Fibroblast of skin of left biceps (primary cell): Measurements from ENCODE around the gene MRGPRD.
"Not testable (repeated sequence)": the region's sequence is repeated elsewhere in the genome, so short reads cannot be mapped to it uniquely, and the experiment has no call there.

Source experiments
- DNase-seq, 2 experiments: peaks; one replicate each; pipeline ENCODE4 v3.0.0-alpha.2; 2013; ENCODE audit warnings: low read depth in 2 of 2

Gene MRGPRD

GRCh38 chr11:68994161-68994893 lies 13.5 kb upstream of the MRGPRD start:
- DNase-seq: no peak

DNA sequence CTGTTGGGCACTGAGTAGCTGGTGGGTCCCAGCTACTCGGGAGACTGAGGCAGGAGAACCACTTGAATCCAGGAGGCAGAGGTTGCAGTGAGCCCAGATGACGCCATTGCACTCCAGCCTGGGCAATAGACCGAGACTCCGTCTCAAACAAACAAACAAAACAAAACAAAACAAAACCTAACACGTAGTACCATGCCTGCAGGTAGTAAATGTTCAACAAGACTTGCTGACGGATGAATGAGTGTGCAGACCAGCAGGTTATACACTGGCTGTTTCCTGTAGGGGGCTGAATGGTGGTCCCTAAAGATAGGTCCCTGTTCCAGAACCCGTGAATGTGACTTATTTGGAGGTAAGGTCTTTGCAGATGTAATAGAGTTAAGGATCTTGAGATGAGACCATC lies 12.8 kb upstream of the MRGPRD start:
- DNase-seq: no peak

GRCh38 chr11:68992743-68993255 lies 12.0 kb upstream of the MRGPRD start:
- no peak for DNase-seq

DNA sequence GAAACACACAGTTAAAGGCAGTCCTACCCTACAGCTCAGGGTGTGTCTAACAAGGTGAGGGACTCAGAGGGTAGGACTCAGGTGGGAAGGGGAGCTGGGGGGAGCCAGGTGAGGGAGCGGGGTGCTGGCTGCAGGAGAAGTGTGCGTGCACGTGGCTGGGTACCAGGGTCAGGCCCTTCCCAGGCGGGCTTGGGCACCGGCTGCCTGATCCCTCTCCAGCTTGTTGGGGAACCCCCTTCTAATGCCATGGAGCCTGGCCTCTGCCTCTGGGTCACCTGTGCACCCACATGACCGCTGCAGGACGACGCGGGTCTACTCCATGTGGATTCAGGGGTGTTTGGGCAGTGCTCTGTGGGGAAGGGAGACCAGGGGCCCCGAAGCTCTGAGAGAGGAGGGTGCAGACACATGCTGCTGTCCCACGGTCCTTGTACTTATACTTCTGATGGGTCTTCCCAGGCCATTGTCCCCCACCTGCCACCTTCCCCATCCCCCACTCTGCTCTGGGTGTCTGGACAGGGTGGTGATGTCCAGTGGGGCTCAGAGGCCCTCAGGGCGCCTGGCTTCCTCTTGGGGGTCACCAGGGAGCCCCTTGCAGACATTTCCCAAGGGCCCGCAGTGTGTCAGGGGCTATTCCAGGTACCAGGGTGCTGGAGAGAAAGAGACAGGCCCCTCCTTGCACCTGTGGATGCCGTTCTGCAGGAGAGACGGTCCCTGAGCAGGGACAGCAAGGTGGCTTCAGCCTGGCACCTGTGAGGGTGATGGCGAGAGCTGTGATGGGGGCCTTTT lies 10.4 kb upstream of the MRGPRD start:
- DNase-seq: no peak

GRCh38 chr11:68989936-68990606 lies 9.3 kb upstream of the MRGPRD start:
- DNase-seq: no peak

GRCh38 chr11:68988491-68988890 lies 7.7 kb upstream of the MRGPRD start:
- DNase-seq: no peak

DNA sequence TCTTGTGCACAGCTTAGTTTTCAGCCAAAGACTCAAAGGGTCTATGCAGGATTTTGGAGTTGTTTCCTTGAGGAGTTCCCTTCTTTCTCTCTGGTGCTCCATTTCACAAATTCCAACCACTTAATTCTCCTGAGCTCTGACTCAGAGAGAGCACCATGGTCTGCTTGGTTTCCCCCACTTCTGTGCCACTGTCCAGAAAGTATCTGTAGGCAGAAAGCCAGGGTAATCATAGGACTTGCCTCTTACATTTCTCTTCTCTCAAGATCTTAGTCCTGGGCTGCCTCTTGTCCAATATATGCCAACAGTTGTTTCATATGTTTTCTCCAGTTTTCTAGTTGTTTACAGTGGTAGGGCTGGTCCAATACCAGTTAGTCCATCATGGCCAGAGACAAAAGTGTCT lies 6.4 kb upstream of the MRGPRD start:
- no peak for DNase-seq

- no peak for DNase-seq
Observed at GRCh38 chr11:68983801-68984200, 3.0 kb upstream of the MRGPRD start.

DNA sequence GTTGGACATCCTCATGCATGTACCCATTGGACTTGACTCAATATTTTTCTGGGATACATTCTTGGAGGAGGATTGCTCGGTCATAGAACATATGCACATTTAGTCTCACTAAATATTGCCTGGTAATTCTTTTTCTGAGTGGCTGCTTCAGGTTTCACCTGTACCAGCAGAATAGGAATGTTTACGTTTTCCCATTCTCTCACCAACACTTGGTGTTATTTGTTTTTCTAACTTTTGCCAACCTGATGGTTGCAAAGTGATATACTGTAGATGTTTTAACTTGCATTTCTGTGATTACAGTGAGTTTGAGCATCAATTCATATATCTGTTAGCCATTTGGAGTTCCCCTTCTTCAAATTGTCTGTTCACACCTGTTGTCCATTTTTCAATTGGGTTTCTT lies 1.3 kb upstream of the MRGPRD start:
- DNase-seq: no peak

GRCh38 chr11:68979931-68980775 lies 633 bp downstream of the MRGPRD start:
- no peak for DNase-seq

DNA sequence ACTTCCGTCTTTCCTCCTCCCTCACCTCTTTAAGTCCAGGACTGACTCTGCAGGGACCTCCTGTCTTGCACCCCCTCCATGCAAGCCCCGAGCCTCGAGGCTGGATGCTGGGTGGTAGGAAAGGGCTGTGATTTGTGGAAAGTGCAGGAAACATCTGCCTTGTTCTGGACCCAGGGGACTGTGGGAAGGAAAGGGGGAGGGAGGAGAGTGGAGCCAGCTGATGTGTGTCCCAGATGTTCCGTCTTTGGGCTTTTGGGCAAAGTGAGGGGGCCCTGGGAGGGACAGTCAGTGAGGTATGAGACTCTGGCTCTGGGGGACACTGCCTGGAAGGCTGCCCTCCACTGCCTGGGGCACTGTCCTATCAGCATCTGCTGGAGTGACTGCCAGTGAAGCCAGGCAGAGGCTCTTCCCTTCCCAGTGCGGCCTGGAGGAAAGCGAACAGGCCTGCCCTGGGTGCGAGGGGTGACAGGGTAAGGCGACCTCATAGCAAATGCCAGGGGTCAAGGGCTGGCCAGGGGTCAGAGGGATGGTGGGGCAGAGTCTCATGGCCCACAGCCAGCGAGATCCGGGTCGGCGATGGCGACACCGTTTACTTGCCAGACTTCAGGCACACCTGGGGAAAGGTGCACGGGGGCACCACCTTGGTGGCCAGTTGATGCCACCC lies 1.7 kb downstream of the MRGPRD start:
- DNase-seq: no peak

- no peak for DNase-seq
Observed at GRCh38 chr11:68978626-68978930, 2.2 kb downstream of the MRGPRD start.

DNA sequence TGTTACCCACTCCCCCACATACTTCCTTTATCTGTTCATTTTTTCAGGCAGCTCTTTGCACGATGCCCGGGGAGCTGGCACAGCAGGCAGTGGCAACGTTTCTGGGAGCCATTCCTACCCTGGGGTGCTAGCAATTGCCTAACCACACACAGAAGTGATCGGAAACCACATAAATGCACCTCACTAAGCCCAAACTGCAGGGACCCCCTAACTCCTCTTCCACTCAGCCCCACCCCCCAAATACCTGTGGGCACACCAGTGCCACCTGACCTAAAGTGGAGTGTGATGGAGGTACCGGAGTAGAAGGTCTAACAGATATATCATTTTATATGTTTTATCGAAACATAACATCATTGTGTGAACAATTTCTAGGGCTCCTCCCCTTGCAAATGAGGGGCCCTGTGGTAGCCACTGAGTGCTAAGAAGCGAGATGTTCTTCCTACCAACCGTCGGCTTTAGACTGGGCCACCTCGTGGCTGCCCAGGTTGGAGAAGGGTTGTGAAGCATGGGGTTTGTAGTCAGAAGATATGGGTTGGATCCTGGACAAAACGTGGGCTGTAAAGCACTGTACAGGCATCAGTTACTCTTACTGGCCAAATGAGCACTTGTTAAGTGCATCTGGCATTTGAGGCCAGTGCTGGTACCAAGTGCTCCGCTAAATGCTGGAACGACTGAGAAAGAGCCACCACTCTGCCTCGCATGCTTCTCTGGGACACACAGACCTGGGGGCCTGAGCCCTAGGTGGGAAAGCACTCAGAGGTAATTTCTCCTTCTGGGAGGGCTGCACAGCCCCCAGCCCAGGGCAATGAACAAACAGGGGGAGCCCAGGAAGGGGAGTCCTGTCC lies 2.8 kb downstream of the MRGPRD start:
- no peak for DNase-seq

- DNase-seq: peak; percentile 21 to 24
Observed at GRCh38 chr11:68976563-68976962, 4.2 kb downstream of the MRGPRD start.

- no peak for DNase-seq
Observed at GRCh38 chr11:68976095-68976494, 4.7 kb downstream of the MRGPRD start.

GRCh38 chr11:68974421-68975194 lies 6.2 kb downstream of the MRGPRD start:
- DNase-seq: no peak

- not testable (repeated sequence) for DNase-seq
Observed at GRCh38 chr11:68973706-68974105, 7.1 kb downstream of the MRGPRD start.

DNA sequence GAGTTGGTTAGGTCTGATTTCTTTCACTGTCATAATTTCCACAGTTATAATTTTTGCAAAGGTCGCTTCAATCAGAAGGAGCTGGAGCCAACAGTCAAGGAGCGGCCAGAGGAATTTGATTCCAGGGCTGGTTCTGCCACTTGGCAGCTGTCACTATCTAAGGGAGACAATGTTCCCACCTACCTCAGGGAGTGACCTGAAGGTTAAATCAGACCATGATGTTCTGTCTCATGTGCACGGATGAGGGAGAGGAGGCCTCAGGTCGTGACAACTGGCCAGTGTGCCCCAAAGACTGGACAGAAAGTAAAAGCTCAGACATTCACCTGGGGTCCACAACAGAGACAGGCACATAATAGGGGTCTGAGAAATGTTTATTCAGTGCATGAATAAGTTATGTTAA lies 7.6 kb downstream of the MRGPRD start:
- DNase-seq: no peak

DNA sequence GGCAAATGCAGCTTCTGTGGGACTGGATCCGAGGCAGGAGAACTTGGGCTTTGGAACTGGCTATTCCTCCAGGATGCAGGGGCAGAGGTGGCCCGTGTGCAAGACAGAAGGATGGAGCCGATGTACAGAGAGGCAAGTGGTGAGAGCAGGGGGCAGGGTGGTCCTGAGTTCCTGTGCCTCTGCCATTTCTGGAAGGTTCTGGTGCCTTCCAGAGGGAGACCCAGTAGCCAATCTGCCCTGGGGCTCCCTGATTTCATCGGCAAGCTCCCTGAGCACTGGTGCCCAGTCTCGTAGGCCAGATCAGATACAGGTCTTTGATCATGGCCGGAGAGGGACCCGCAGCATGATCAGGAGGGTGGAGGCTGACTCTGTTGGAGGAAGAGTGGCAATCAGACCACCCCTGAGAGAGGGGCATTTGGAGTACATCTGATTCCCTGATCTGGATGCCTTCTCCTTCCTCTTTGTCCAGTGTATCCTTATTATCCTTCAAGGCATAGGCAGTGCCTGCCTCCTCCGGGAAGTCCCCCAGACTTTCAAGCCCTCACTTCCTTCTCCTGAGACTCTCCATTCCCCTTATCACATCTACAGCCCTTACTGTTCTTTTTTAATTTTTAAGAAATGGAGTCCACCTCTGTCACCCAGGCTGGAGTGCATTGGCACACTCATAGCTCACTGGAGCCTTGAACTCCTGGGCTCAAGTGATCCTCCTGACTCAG lies 9.7 kb downstream of the MRGPRD start:
- no peak for DNase-seq
